IPS-18a (cell line): ENCODE data around the gene HAP1.
A peak's percentile ranks its signal among the peaks of the same experiment; 100 is the strongest.
"Not testable (repeated sequence)": the region's sequence is repeated elsewhere in the genome, so short reads cannot be mapped to it uniquely, and the experiment has no call there.

ENCODE experiments used
- H3K27ac ChIP-seq: one replicate; pipeline ENCODE4 v1.5.1; 2013; ENCODE audit warnings: low read length
- H3K27me3 ChIP-seq: one replicate; pipeline ENCODE4 v1.6.1; 2013; ENCODE audit warnings: mild to moderate bottlenecking, low read length; ENCODE audit not compliant: control insufficient read depth, insufficient read depth
- H3K36me3 ChIP-seq: one replicate; pipeline ENCODE4 v1.6.1; 2013; ENCODE audit warnings: low read depth, low read length; ENCODE audit not compliant: control insufficient read depth
- H3K4me1 ChIP-seq: one replicate; pipeline ENCODE4 v1.6.1; 2013; ENCODE audit warnings: low read depth, low read length; ENCODE audit not compliant: control insufficient read depth
- H3K4me3 ChIP-seq: one replicate; pipeline ENCODE4 v1.5.1; 2013; ENCODE audit warnings: low read length
- H3K9ac ChIP-seq: one replicate; pipeline ENCODE4 v1.6.1; 2013; ENCODE audit warnings: mild to moderate bottlenecking, low read length, moderate library complexity
- H3K9me3 ChIP-seq: one replicate; pipeline ENCODE4 v1.6.1; 2013; ENCODE audit warnings: low read depth, low read length; ENCODE audit not compliant: control insufficient read depth

HAP1 gene

DNA sequence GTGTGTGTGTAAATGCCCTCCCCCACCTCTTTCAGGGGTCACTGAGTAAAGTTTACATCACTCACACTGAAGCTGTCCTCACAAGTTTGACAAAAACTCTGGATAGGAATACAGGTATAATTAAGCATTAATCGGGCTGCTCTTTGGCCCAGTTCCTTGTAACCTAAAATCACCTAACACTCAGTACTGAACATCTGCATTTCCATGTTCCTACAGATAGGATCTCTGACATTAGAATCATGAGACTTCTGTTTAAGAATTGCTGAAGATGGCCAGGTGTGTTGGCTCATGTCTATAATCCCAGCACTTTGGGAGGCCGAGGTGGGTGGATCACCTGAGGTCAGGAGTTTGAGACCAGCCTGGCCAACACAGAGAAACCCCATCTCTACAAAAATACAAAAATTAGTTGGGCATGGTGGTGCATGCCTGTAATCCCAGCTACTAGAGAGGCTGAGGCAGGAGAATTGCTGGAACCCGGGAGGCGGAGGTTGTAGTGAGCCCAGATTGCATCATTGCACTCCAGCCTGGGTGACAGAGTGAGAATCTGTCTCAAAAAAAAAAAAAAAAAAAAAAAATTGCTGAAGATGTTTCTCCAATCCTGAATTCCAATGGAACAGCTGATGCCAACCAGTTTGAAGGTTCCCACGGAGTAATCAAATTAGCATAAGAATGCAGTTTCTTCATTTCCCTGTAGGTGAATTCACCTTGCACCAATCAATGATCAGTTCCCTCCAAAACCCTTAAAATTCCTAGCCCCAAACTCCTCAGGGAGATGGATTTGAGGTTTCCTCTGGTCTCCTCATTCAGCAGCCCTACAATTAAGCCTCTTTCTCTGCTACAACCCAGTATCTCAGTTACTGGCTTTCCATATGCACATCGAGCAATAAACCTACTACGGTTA, 59.0 kb downstream of the HAP1 start:
- Histone ChIP-seq H3K4me3 (peak overlapping the region; percentile 39), H3K27ac (peak overlapping the region; percentile 43), H3K4me1 (peaks cover 27% of the 10 kb centered on the region), H3K9ac (peak overlapping the region; percentile 55)
- H3K27me3 ChIP-seq, H3K9me3 ChIP-seq, H3K36me3 ChIP-seq: not testable (repeated sequence)
